NOMO-1 treated with DMSO at 0.1 percent for 48 hours (cell line): ENCODE data around the gene IGFL3.

Experiments used
- DNase-seq: peaks from one replicate; lab custom pipeline; 2025; ENCODE audit not compliant: unreplicated experiment; lab: John Stamatoyannopoulos, UW

Gene IGFL3

DNA sequence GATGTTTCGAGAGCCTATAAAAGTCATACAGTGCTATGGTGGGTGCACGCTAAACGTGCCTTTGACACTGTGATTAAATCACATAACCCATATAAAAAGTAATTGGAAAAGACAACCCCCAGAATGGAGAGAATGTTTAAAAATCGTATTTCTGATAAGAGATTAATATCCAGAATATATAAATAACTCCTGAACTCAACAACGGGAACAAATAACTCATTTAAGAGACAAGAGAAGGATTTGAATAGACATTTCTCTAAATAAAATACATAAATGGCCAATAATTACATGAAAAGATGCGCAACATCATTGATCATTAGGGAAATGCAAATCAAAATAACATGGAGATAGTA is 46.7 kb downstream of the IGFL3 start:
- DNase-seq: no peak

- peak; percentile 75 for DNase-seq
Measured at GRCh38 chr19:46076951-46077814, 47.3 kb downstream of the IGFL3 start.

GRCh38 chr19:46076031-46076880 is 48.2 kb downstream of the IGFL3 start:
- no peak for DNase-seq

GRCh38 chr19:46073268-46073922 is 51.1 kb downstream of the IGFL3 start:
- DNase-seq: peak; percentile 53
